Duodenal mucosa (tissue), 2 donors: Measurements from ENCODE around the gene RUNX1.

Experiments used
- H3K27ac ChIP-seq: one replicate; pipeline ENCODE4 v1.7.0; 2013; ENCODE audit warnings: low read depth, low read length
- H3K27me3 ChIP-seq, 2 donors: one replicate each; pipeline ENCODE4 v1.7.0; 2013; ENCODE audit warnings: low read length in 2 of 2, control low read depth in 1 of 2; ENCODE audit not compliant: insufficient read depth in 2 of 2, control insufficient read depth in 1 of 2
- H3K36me3 ChIP-seq, 2 donors: one replicate each; pipeline ENCODE4 v1.7.0; 2013; ENCODE audit warnings: low read length in 2 of 2, control low read depth in 1 of 2; ENCODE audit not compliant: insufficient read depth in 2 of 2, control insufficient read depth in 1 of 2
- H3K4me1 ChIP-seq, 2 donors: one replicate each; pipeline ENCODE4 v1.7.0; 2013; ENCODE audit warnings: low read length in 2 of 2, control low read depth in 1 of 2; ENCODE audit not compliant: insufficient read depth in 2 of 2, control insufficient read depth in 1 of 2
- H3K4me3 ChIP-seq, 2 donors: one replicate each; pipeline ENCODE4 v1.7.0; 2013; ENCODE audit warnings: low read length in 2 of 2, low read depth in 1 of 2
- H3K9ac ChIP-seq, 2 donors: one replicate each; pipeline ENCODE4 v1.7.0; 2013; ENCODE audit warnings: low read length in 2 of 2, low read depth in 1 of 2
- H3K9me3 ChIP-seq, 2 donors: one replicate each; pipeline ENCODE4 v1.7.0; 2013; ENCODE audit warnings: low read length in 2 of 2, control low read depth in 1 of 2; ENCODE audit not compliant: control insufficient read depth in 1 of 2

Gene RUNX1

DNA sequence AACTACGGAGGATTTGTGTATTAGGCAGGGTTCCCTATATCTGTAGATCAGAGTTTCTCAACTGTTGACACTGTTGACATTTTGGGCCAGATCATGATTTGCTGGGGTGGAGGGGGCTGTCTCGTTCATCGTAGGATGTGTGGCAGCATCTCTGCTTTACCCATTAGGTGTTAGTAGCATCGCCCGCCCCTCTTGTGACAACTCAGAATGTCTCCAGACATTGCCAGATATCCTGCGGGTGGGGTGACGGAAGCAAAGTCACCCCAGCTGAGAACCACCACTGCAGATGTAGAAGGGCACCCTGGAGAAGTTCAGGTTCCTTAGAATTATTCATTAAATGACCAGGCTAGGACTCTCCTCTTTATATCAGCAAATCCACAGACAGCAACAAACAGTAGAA, 254.4 kb downstream of the RUNX1 start:
- Histone ChIP-seq H3K9ac (peak overlapping the region in 1 of 2 donors; percentile 34), H3K4me1 (peaks cover 44 to 52% of the 10 kb centered on the region in 2 donors), H3K9me3 (no peaks in the 10 kb centered on the region), H3K4me3 (no peak overlapping the region), H3K27ac (peak overlapping the region; percentile 28), H3K36me3 (peaks cover 9 to 44% of the 10 kb centered on the region in 2 donors), H3K27me3 (peaks cover 0 to 2% of the 10 kb centered on the region in 2 donors)

DNA sequence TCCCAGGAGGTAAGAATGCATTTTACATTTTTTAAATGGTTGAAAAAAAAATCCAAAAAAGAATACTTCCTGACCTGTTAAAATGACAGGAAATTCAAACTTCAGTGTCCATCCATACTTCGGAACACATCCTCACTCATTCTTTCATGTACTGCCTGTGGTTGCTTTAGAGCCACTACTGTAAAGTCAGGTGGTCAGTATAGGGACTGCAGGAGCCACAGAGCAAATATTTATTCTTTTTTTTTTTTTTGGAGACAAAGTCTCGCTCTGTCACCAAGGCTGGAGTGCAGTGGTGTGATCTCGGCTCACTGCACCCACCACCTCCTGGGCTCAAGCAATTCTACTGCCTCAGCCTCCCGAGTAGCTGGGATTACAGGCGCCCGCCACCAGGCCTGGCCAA, 255.6 kb downstream of the RUNX1 start:
- H3K36me3 ChIP-seq = peaks cover 4 to 34% of the 10 kb centered on the region in 2 donors
- no peak overlapping the region for H3K27ac ChIP-seq
- H3K9me3 ChIP-seq = no peaks in the 10 kb centered on the region
- H3K27me3 ChIP-seq = peaks cover 0 to 2% of the 10 kb centered on the region in 2 donors
- H3K4me3 ChIP-seq = no peak overlapping the region
- H3K9ac ChIP-seq = no peak overlapping the region
- peaks cover 39 to 43% of the 10 kb centered on the region in 2 donors for H3K4me1 ChIP-seq

- Histone ChIP-seq H3K9me3 (no peaks in the 10 kb centered on the region), H3K9ac (no peak overlapping the region), H3K27ac (no peak overlapping the region), H3K36me3 (peaks cover 4 to 26% of the 10 kb centered on the region in 2 donors), H3K4me1 (peaks cover 33 to 35% of the 10 kb centered on the region in 2 donors), H3K27me3 (peaks cover 0 to 2% of the 10 kb centered on the region in 2 donors), H3K4me3 (no peak overlapping the region)
Observed at GRCh38 chr21:34792504-34793089, 256.5 kb downstream of the RUNX1 start.

DNA sequence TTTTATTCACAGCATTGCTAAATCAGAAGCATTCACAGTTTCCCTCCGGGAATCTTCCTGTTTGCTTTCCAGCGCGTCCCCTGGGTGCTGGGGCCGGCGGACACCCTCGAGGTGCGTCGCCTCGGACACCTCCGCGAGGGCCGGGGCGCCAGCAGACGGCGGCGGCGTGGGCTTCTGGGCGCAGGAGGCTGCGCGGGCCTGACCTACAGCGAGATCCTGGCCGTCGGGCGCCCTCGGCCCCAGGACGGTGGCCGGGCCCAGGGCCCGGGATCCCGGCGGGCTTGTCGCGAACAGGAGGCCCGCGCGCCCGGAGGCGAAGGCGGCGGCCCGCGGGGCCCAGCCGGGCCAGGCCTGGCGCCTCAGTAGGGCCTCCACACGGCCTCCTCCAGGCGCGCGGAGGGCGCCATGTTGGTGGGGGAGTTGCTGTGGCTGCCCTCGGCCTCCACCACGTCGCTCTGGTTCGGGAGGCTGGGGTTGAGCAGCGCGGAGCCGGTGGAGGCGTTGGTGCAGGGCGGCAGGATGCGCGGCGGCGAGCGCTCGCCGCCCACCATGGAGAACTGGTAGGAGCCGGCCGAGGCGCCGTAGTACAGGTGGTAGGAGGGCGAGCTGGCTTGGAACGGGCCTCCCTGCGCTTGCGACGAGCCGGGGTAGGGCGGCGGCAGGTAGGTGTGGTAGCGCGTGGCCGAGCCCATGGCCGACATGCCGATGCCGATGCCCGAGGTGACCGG, 257.2 kb downstream of the RUNX1 start:
- Histone ChIP-seq H3K9ac (no peak overlapping the region), H3K9me3 (no peaks in the 10 kb centered on the region), H3K27ac (no peak overlapping the region), H3K4me3 (no peak overlapping the region), H3K27me3 (peaks cover 0 to 2% of the 10 kb centered on the region in 2 donors), H3K36me3 (peaks cover 4 to 24% of the 10 kb centered on the region in 2 donors), H3K4me1 (peaks cover 29 to 30% of the 10 kb centered on the region in 2 donors)

- no peak overlapping the region for H3K4me3 ChIP-seq
- peaks cover 0 to 2% of the 10 kb centered on the region in 2 donors for H3K27me3 ChIP-seq
- H3K36me3 ChIP-seq = peaks cover 4 to 19% of the 10 kb centered on the region in 2 donors
- no peaks in the 10 kb centered on the region for H3K9me3 ChIP-seq
- H3K4me1 ChIP-seq = peaks cover 19% of the 10 kb centered on the region in 2 donors
- H3K27ac ChIP-seq = no peak overlapping the region
- H3K9ac ChIP-seq = no peak overlapping the region
Observed at GRCh38 chr21:34790834-34791233, 258.3 kb downstream of the RUNX1 start.

- Histone ChIP-seq H3K4me1 (peaks cover 14% of the 10 kb centered on the region in 2 donors), H3K4me3 (no peak overlapping the region), H3K9ac (no peak overlapping the region), H3K36me3 (peaks cover 4 to 18% of the 10 kb centered on the region in 2 donors), H3K9me3 (no peaks in the 10 kb centered on the region), H3K27me3 (peaks cover 0 to 2% of the 10 kb centered on the region in 2 donors), H3K27ac (no peak overlapping the region)
Observed at GRCh38 chr21:34790341-34790740, 258.8 kb downstream of the RUNX1 start.

GRCh38 chr21:34788879-34789278, 260.2 kb downstream of the RUNX1 start:
- Histone ChIP-seq H3K4me1 (peaks cover 3 to 5% of the 10 kb centered on the region in 2 donors), H3K4me3 (no peak overlapping the region), H3K27me3 (peaks cover 0 to 2% of the 10 kb centered on the region in 2 donors), H3K27ac (no peak overlapping the region), H3K36me3 (peaks cover 4 to 18% of the 10 kb centered on the region in 2 donors), H3K9ac (no peak overlapping the region), H3K9me3 (no peaks in the 10 kb centered on the region)

- Histone ChIP-seq H3K27me3 (no peaks in the 10 kb centered on the region), H3K27ac (no peak overlapping the region), H3K4me1 (no peaks in the 10 kb centered on the region), H3K4me3 (no peak overlapping the region), H3K9me3 (no peaks in the 10 kb centered on the region), H3K36me3 (no peaks in the 10 kb centered on the region), H3K9ac (no peak overlapping the region)
Observed at GRCh38 chr21:34783815-34784214, 265.3 kb downstream of the RUNX1 start.

DNA sequence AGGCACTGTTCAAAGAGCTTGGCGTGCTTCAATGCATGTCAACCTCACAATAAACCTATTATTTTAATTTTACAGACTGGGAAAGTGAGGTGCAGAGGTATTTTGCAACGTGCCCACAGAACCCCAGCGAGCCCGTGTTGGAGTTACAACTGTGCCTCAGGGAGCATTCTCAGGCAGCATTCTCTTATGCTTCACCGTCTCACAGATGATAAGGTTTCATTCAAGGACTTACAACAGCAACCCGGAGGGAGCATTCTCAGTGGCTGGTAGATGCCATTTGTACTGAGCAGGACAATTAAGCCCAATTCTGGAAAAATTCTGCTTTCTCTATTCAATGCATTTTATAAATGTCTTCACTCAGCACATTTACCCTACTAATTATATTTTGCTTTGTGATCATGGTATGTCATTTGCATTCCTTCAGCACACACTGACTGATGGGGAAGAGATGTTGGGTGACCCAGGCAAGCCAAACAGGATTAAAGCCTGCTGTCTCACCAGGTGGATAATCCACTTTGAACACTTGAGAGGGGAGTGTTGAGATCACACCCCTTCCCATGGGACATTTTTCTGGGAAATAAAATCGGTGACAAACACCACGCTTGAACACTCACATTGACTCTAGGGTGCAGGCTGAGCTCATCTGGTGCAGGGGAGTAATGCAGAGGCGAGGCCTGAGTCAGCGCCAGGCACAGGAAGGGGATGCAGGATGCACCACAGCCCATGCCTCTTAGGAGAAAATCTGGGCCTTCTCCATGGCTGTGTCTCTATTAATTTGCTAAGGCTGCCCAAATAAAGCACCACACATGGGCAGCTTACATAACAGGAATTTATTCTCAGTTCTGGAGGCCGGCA, 266.4 kb downstream of the RUNX1 start:
- Histone ChIP-seq H3K27me3 (no peaks in the 10 kb centered on the region), H3K36me3 (no peaks in the 10 kb centered on the region), H3K27ac (no peak overlapping the region), H3K4me3 (no peak overlapping the region), H3K9ac (no peak overlapping the region), H3K9me3 (no peaks in the 10 kb centered on the region), H3K4me1 (no peaks in the 10 kb centered on the region)

GRCh38 chr21:34781526-34781925, 267.6 kb downstream of the RUNX1 start:
- no peak overlapping the region for H3K4me3 ChIP-seq
- no peaks in the 10 kb centered on the region for H3K4me1 ChIP-seq
- no peak overlapping the region for H3K9ac ChIP-seq
- no peaks in the 10 kb centered on the region for H3K9me3 ChIP-seq
- no peaks in the 10 kb centered on the region for H3K36me3 ChIP-seq
- no peaks in the 10 kb centered on the region for H3K27me3 ChIP-seq
- no peak overlapping the region for H3K27ac ChIP-seq
